ENCODE results near the gene LAMB4. TPM values are rescaled to one million over a fixed set of nuclear protein-coding genes. Genes with fewer than 3 reads are reported as not detected.

LAMB4 gene
- total and polyA plus RNA-seq, 2 of the 8 experiments (the other 6 are each of a cell fraction or from before 2014, with no cell fraction given) = not detected

- H3K4me2 ChIP-seq (ENCODE audit: insufficient read depth in 1 of 2, low read depth in 2 of 2, low read length in 2 of 2) = no peak overlapping the region
- no peak for TF ChIP-seq SP1 (IDR thresholded peaks at IDR 0.05; ENCODE audit: low read depth, low read length)
- no peak for TF ChIP-seq ATF3 (IDR thresholded peaks at IDR 0.05; ENCODE audit: insufficient read depth, low read depth, low read length)
- no peak for TF ChIP-seq EZH2 (IDR thresholded peaks at IDR 0.05; ENCODE audit: low read depth, low read length, severe bottlenecking)
- no peak for TF ChIP-seq EGR1 (IDR thresholded peaks at IDR 0.05; ENCODE audit: borderline replicate concordance, low read depth, low read length)
- TF ChIP-seq CHD2 (IDR thresholded peaks at IDR 0.05; ENCODE audit: low read length) = no peak
- no peak for TF ChIP-seq FOSL1 (IDR thresholded peaks at IDR 0.05; ENCODE audit: insufficient read depth, low read depth, low read length)
- no peak for TF ChIP-seq USF2 (IDR thresholded peaks at IDR 0.05; ENCODE audit: low read length)
- TF ChIP-seq TEAD4 (IDR thresholded peaks at IDR 0.05; ENCODE audit: low read depth, low read length) = no peak
- TF ChIP-seq ASH2L (IDR thresholded peaks at IDR 0.05; ENCODE audit: low read length) = no peak
- TF ChIP-seq CEBPB (IDR thresholded peaks at IDR 0.05; ENCODE audit: low read depth, low read length) = no peak
- no peak for TF ChIP-seq ZNF274 (IDR thresholded peaks at IDR 0.05; ENCODE audit: borderline replicate concordance, extremely low read depth, low read length)
- TF ChIP-seq CHD1 (IDR thresholded peaks at IDR 0.05; ENCODE audit: low read depth, low read length) = no peak
- TF ChIP-seq GTF2F1 (IDR thresholded peaks at IDR 0.05; ENCODE audit: borderline replicate concordance, low read depth, low read length) = no peak
Observed at GRCh38 chr7:108015740-108016139, 114.4 kb downstream of the LAMB4 start.

More at GRCh38 chr7:108015740-108016139, 114.4 kb downstream of the LAMB4 start:
- no peak overlapping the region for H4K8ac ChIP-seq (ENCODE audit: extremely low read depth, insufficient read depth, low read length)
- H3K79me1 ChIP-seq (ENCODE audit: low read depth, low read length) = no peaks in the 10 kb centered on the region
- H3K27ac ChIP-seq (ENCODE audit: low read depth, low read length) = no peak overlapping the region
- H3K4me3 ChIP-seq (ENCODE audit: extremely low read depth in 1 of 4, insufficient read depth in 2 of 4, low read depth in 3 of 4, low read length in 4 of 4) = no peak overlapping the region
- no peak overlapping the region for H2BK5ac ChIP-seq (ENCODE audit: low read depth, low read length)
- WGBS, 2 experiments (ENCODE audit: extremely low coverage in 1 of 2, insufficient coverage in 1 of 2, insufficient read length in 1 of 2, insufficient replicate concordance in 2 of 2, low coverage in 1 of 2, low lambda C conversion rate in 2 of 2, missing lambda C conversion rate in 1 of 2) = 84% methylated on average over 2 of the region's 2 CpGs; no CpG with 5 or more reads in 1 of the 2 experiments
- H3K79me2 ChIP-seq (ENCODE audit: control insufficient read depth in 1 of 2, insufficient read depth in 2 of 2, low read length in 2 of 2) = no peaks in the 10 kb centered on the region
- H4K5ac ChIP-seq (ENCODE audit: insufficient read length, low read depth, low read length) = no peak overlapping the region
- no peak overlapping the region for H3K4ac ChIP-seq (replicated peaks; ENCODE audit: insufficient read length, low read depth, low read length)
- no peak for FAIRE-seq
- ChIA-PET POLR2A (ENCODE audit: partially characterized antibody) (no interaction called here), CTCF (ENCODE audit: partially characterized antibody) (interaction anchor here (0.8 to 8.0 kb wide), 12 partner anchors 8 to 131 kb away, joined by 3 to 86 read pairs (median 5); no protein-coding TSS in a partner anchor)
- H3K23me2 ChIP-seq (ENCODE audit: low read depth, low read length) = no peaks in the 10 kb centered on the region
- H3K27me3 ChIP-seq (replicated peaks in 1 of 4; ENCODE audit: control insufficient read depth in 3 of 4, extremely low read depth in 1 of 4, insufficient read depth in 3 of 4, low read length in 3 of 4) = no peaks in the 10 kb centered on the region
- H4K20me1 ChIP-seq (replicated peaks in 1 of 2; ENCODE audit: control insufficient read depth in 1 of 2, insufficient read depth in 2 of 2, low read length in 2 of 2) = no peaks in the 10 kb centered on the region
- no peak for DNase-seq (ENCODE audit: low read depth in 1 of 2, low spot score in 2 of 2)
- no peaks in the 10 kb centered on the region for H3K36me3 ChIP-seq (ENCODE audit: control insufficient read depth in 2 of 4, insufficient read depth in 4 of 4, low read length in 3 of 4)
- H2BK20ac ChIP-seq (ENCODE audit: low read length) = no peak overlapping the region
- no peak overlapping the region for H3K18ac ChIP-seq (ENCODE audit: extremely low read depth, low read length)
- H4K91ac ChIP-seq (replicated peaks; ENCODE audit: insufficient read length, low read length) = no peak overlapping the region
- H2AK5ac ChIP-seq (ENCODE audit: low read depth, low read length) = no peak overlapping the region
- H3K4me1 ChIP-seq (replicated peaks in 1 of 4; ENCODE audit: control insufficient read depth in 3 of 4, insufficient read depth in 4 of 4, low read length in 3 of 4) = no peaks in the 10 kb centered on the region
- no peak overlapping the region for H2BK12ac ChIP-seq (ENCODE audit: low read depth, low read length)
- no peaks in the 10 kb centered on the region for H3K9me3 ChIP-seq (ENCODE audit: insufficient read depth in 2 of 2, low read depth in 1 of 2, low read length in 1 of 2)
- no peak overlapping the region for H2BK120ac ChIP-seq (replicated peaks; ENCODE audit: low read depth, low read length)
- H3K23ac ChIP-seq (ENCODE audit: insufficient read length) = no peak overlapping the region
- H3K56ac ChIP-seq (replicated peaks; ENCODE audit: insufficient read length, low read depth, low read length) = no peak overlapping the region
- no peak overlapping the region for H2AFZ ChIP-seq (ENCODE audit: low read length)
- H3K14ac ChIP-seq (ENCODE audit: insufficient read length) = no peak overlapping the region
- H2BK15ac ChIP-seq (ENCODE audit: low read length) = no peak overlapping the region
- no peak overlapping the region for H3K9ac ChIP-seq (replicated peaks in 1 of 4; ENCODE audit: extremely low read depth in 1 of 4, low read depth in 3 of 4, low read length in 3 of 4)

Data from H1 (cell line).